OCI-LY3 (cell line): ENCODE data around the gene ABTB2.

Experiments used
- H2AFZ ChIP-seq: fragments of 200-600, 300-600 bp; shearing (Covaris generic); 2 replicates; pipeline ENCODE4 v1.6.0; 2014; ENCODE audit warnings: antibody characterized with exemption, low read depth, low read length
- H3K27ac ChIP-seq: fragments of 200-600, 300-600 bp; sonication (generic); 2 replicates; pipeline ENCODE4 v1.5.1; 2014; ENCODE audit warnings: mild to moderate bottlenecking, low read length, moderate library complexity, mixed read lengths
- H3K27me3 ChIP-seq: fragments of 200-600, 300-600 bp; sonication (generic); 2 replicates; pipeline ENCODE4 v1.6.1; 2014; ENCODE audit warnings: low read depth, low read length, mixed read lengths
- H3K36me3 ChIP-seq: fragments of 200-600, 300-600 bp; sonication (generic); replicated peaks from 2 replicates; pipeline ENCODE3; 2014; ENCODE audit warnings: low read depth, low read length, mixed read lengths
- H3K4me1 ChIP-seq: fragments of 300-600, 200-600 bp; sonication (generic); 2 replicates; pipeline ENCODE4 v1.6.1; 2014; ENCODE audit warnings: low read length, mixed read lengths
- H3K4me2 ChIP-seq: fragments of 200-600, 300-600 bp; sonication (generic); 2 replicates; pipeline ENCODE4 v1.6.1; 2014; ENCODE audit warnings: low read length, mixed read lengths
- H3K4me3 ChIP-seq: fragments of 300-600, 200-600 bp; sonication (generic); 2 replicates; pipeline ENCODE4 v1.5.1; 2014; ENCODE audit warnings: antibody characterized with exemption, mild to moderate bottlenecking, low read length, moderate library complexity
- H3K79me2 ChIP-seq: fragments of 300-600, 200-600 bp; shearing (Covaris generic); 2 replicates; pipeline ENCODE4 v1.6.1; 2014; ENCODE audit warnings: mild to moderate bottlenecking, low read length, mixed read lengths
- H3K9ac ChIP-seq: fragments of 300-600, 200-600 bp; shearing (Covaris generic); 2 replicates; pipeline ENCODE4 v1.6.0; 2014; ENCODE audit warnings: mild to moderate bottlenecking, low read length, moderate library complexity
- H3K9me3 ChIP-seq: fragments of 200-600, 300-600 bp; shearing (Covaris generic); 2 replicates; pipeline ENCODE4 v1.6.1; 2014; ENCODE audit warnings: low read length, mixed read lengths; ENCODE audit not compliant: insufficient read depth
- H4K20me1 ChIP-seq: fragments of 200-600, 300-600 bp; sonication (generic); 2 replicates; pipeline ENCODE4 v1.6.1; 2016; ENCODE audit warnings: low read length, mixed read lengths; ENCODE audit not compliant: insufficient read depth
- EZH2phosphoT487 ChIP-seq: fragments of 200-600 bp; shearing (Covaris generic); IDR thresholded peaks from 2 replicates; pipeline ENCODE4 v1.6.1; 2018; ENCODE audit warnings: antibody characterized with exemption, mixed run types, low read depth
- TF ChIP-seq, protein P1 (sequence below): fragments of 200-600, 300-600 bp; sonication (generic); IDR thresholded peaks from 2 replicates; pipeline ENCODE4 v1.5.1; 2014; ENCODE audit warnings: antibody characterized with exemption, low read length, low read depth

ABTB2 gene

DNA sequence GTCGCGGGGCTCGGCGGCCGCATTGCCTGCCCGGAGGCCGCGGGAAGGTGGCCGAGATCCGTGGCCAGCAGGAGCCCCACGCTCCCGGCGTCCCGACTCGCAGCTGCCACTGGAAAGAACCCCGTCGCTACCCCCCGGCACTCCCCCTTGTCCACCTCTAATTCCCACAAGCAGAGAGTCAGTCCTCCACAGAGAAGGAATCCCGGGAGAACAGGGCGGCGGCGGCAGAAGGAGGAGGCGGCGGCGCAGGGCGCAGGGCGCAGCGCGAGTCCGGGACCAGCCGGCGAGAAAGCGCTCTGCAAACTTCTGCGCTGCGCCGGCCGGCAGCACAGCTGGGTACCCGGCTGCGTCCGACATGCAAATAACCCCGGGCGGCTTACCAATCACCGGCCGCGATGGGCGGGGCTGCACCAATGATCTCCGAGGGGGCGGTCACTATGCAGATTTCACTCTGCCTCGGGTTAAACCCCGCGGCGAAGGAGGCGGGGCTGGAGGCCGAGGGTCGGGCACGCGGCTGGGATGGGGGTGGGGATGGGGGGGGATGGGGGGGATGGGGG lies at the start of gene ABTB2:
Gene ABTB2 (minus strand): TSS at position 310 of the 557 bp plus-strand sequence.
- Histone ChIP-seq H3K27me3 (peaks cover 19% of the 10 kb centered on the region), H3K79me2 (peaks cover 47% of the 10 kb centered on the region), H4K20me1 (peaks cover 31% of the 10 kb centered on the region), H3K27ac (peak within 1 kb of the TSS; percentile 68), H3K4me2 (peak within 1 kb of the TSS; percentile 86), H2AFZ (peak within 1 kb of the TSS; percentile 66), H3K36me3 (no peaks in the 10 kb centered on the region), H3K9ac (peak within 1 kb of the TSS; percentile 76), H3K9me3 (no peaks in the 10 kb centered on the region), H3K4me3 (peak within 1 kb of the TSS; percentile 82), H3K4me1 (peaks cover 37% of the 10 kb centered on the region)
- TF ChIP-seq, protein P1, sequence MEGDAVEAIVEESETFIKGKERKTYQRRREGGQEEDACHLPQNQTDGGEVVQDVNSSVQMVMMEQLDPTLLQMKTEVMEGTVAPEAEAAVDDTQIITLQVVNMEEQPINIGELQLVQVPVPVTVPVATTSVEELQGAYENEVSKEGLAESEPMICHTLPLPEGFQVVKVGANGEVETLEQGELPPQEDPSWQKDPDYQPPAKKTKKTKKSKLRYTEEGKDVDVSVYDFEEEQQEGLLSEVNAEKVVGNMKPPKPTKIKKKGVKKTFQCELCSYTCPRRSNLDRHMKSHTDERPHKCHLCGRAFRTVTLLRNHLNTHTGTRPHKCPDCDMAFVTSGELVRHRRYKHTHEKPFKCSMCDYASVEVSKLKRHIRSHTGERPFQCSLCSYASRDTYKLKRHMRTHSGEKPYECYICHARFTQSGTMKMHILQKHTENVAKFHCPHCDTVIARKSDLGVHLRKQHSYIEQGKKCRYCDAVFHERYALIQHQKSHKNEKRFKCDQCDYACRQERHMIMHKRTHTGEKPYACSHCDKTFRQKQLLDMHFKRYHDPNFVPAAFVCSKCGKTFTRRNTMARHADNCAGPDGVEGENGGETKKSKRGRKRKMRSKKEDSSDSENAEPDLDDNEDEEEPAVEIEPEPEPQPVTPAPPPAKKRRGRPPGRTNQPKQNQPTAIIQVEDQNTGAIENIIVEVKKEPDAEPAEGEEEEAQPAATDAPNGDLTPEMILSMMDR = no peak
- no peak for TF ChIP-seq EZH2phosphoT487

DNA sequence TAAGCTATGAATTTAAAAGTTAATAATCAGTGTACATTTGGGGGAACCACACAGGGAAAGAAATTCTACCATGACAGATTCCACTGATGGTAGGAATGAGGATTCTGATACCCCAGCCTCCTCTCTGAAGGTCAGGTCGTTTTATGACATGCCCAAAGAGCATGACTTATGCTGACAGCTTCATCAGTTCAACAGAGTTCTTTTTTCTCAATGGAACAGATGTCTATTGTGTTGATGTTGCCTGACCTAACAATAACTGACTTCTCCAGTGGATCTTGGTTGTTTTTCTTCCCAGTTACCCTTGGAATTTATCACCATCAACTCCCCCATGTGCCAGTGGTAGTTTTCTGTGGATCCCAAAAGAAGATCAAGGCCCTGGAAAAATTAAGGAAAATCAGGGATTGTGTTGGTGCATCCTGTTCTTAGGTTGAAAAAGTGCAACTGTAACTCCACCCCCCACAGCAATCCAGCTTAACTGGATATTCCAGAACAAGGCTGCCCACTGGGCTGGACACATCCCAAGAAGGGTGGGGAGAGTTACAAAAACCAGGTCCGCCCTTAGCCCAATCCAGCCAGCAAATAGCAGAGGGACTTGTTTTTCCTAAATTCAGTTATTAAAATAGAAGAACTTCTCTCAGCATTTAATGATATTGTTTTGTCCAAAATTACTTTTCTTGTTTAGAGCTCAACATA lies 49.5 kb upstream of the ABTB2 start:
- no peaks in the 10 kb centered on the region for H3K36me3 ChIP-seq
- H3K79me2 ChIP-seq = no peaks in the 10 kb centered on the region
- H3K4me3 ChIP-seq = no peak overlapping the region
- H4K20me1 ChIP-seq = no peaks in the 10 kb centered on the region
- no peak for TF ChIP-seq EZH2phosphoT487
- TF ChIP-seq, protein P1 = no peak
- H2AFZ ChIP-seq = no peak overlapping the region
- no peak overlapping the region for H3K27ac ChIP-seq
- no peaks in the 10 kb centered on the region for H3K9me3 ChIP-seq
- peaks cover 50% of the 10 kb centered on the region for H3K27me3 ChIP-seq
- peaks cover 17% of the 10 kb centered on the region for H3K4me1 ChIP-seq
- H3K9ac ChIP-seq = no peak overlapping the region
- no peak overlapping the region for H3K4me2 ChIP-seq

DNA sequence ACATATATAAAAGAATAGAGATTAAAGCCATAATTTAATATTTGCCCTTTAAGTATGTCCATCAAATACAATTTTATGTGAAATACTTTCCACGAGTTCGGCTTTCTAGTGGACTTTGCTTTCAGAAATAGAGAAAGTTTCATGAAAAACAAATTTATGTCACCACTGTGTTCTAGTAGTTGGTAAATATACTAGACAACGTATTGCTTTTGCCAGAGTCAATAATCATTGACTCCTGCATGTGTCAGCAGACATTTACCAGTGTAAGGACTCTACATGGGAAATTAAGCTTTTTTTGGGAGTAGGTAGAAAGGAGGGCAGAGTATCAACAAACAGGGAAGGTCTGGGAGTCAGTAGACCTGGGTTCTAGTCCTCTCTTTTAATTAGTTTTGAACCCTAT lies 48.6 kb upstream of the ABTB2 start:
- H3K27me3 ChIP-seq = peaks cover 50% of the 10 kb centered on the region
- no peaks in the 10 kb centered on the region for H3K79me2 ChIP-seq
- peaks cover 17% of the 10 kb centered on the region for H3K4me1 ChIP-seq
- TF ChIP-seq, protein P1 = no peak
- no peak for TF ChIP-seq EZH2phosphoT487
- H3K9ac ChIP-seq = no peak overlapping the region
- H4K20me1 ChIP-seq = no peaks in the 10 kb centered on the region
- H3K36me3 ChIP-seq = no peaks in the 10 kb centered on the region
- no peak overlapping the region for H2AFZ ChIP-seq
- H3K4me2 ChIP-seq = no peak overlapping the region
- H3K4me3 ChIP-seq = no peak overlapping the region
- no peaks in the 10 kb centered on the region for H3K9me3 ChIP-seq
- no peak overlapping the region for H3K27ac ChIP-seq

DNA sequence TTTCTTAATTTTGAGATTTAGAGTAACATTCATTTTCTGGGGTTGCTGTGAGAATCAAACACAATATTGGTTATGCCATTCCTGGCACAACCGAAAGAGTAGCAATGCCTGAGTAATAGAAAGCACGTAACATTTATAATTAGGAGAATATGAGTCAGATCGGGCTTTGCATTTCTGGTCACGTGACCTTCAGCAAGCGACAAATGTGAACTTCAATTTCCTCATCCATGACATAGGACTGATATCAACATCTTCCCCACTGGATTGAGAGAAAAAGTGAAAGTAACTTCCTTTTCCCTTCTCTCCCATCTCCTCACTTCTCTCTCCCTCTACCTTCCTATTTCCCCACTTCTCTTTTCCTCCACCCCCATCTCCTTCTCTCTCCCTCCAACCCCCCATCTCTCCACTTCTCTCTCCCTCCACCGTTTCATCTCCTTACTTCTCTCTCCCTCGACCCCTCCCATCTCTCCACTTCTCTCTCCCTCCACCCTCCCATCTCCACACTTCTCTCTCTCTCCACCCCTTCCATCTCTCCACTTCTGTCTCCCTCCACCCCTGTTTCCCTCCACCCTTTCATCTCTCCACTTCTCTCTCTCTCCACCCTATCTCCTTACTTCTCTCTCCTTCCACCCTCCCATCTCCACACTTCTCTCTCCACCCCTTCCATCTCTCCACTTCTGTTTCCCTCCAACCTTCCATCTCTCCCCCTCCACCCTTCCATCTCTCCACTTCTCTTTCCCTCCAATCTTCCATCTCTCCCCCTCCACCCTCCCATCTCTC lies 47.5 kb upstream of the ABTB2 start:
- peak overlapping the region; percentile 68 for H3K4me3 ChIP-seq
- H2AFZ ChIP-seq = peak overlapping the region; percentile 68
- no peaks in the 10 kb centered on the region for H3K36me3 ChIP-seq
- peaks cover 50% of the 10 kb centered on the region for H3K27me3 ChIP-seq
- H3K27ac ChIP-seq = no peak overlapping the region
- peak overlapping the region; percentile 76 for H3K4me2 ChIP-seq
- H4K20me1 ChIP-seq = no peaks in the 10 kb centered on the region
- TF ChIP-seq, protein P1 = no peak
- TF ChIP-seq EZH2phosphoT487 = no peak
- peaks cover 17% of the 10 kb centered on the region for H3K4me1 ChIP-seq
- H3K79me2 ChIP-seq = no peaks in the 10 kb centered on the region
- no peaks in the 10 kb centered on the region for H3K9me3 ChIP-seq
- no peak overlapping the region for H3K9ac ChIP-seq
